ENCODE results near the gene VEGFA.

DNA sequence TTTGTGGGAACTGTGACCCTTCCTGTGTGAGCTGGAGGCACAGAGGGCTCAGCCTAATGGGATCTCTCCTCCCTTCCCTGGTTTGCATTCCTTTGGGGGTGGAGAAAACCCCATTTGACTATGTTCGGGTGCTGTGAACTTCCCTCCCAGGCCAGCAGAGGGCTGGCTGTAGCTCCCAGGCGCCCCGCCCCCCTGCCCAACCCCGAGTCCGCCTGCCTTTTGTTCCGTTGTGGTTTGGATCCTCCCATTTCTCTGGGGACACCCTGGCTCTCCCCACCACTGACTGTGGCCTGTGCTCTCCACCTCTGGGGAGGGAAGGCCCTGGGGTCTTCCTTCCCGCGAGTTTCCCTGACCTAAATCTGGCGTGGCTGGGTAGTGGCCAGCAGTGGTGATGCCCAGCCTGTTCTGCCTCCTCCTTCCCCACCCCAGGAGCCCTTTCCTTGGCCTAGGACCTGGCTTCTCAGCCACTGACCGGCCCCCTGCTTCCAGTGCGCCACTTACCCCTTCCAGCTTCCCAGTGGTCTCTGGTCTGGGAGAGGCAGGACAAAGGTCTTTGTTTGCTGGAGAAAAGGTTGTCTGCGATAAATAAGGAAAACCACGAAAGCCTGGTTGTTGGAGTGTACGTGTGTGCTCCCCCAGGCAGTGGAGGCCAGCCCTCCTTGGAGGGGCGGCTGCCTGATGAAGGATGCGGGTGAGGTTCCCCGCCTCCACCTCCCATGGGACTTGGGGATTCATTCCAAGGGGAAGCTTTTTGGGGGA, 4.9 kb downstream of the VEGFA start:
- TF ChIP-seq, protein P1, sequence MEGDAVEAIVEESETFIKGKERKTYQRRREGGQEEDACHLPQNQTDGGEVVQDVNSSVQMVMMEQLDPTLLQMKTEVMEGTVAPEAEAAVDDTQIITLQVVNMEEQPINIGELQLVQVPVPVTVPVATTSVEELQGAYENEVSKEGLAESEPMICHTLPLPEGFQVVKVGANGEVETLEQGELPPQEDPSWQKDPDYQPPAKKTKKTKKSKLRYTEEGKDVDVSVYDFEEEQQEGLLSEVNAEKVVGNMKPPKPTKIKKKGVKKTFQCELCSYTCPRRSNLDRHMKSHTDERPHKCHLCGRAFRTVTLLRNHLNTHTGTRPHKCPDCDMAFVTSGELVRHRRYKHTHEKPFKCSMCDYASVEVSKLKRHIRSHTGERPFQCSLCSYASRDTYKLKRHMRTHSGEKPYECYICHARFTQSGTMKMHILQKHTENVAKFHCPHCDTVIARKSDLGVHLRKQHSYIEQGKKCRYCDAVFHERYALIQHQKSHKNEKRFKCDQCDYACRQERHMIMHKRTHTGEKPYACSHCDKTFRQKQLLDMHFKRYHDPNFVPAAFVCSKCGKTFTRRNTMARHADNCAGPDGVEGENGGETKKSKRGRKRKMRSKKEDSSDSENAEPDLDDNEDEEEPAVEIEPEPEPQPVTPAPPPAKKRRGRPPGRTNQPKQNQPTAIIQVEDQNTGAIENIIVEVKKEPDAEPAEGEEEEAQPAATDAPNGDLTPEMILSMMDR (IDR thresholded peaks at IDR 0.05; ENCODE audit: poor library complexity) = peak; percentile 75
- TF ChIP-seq EZH2phosphoT487 (IDR thresholded peaks at IDR 0.05; ENCODE audit: low read depth, severe bottlenecking, unreplicated experiment) (no peak), EZH2 (IDR thresholded peaks at IDR 0.05; ENCODE audit: borderline replicate concordance) (no peak)

Measured in hepatocyte (in vitro differentiated cells).